Measurements from ENCODE around the gene NOS1. TPM values are rescaled to one million over a fixed set of nuclear protein-coding genes. Genes with fewer than 3 reads are reported as not detected.

NOS1 gene
- total RNA-seq, 2 experiments from 2014 or later = not detected

- no peak overlapping the region for H3K27ac ChIP-seq (ENCODE audit: low read depth, low read length, poor library complexity, severe bottlenecking)
Observed at GRCh38 chr12:117178745-117179144, 182.7 kb downstream of the NOS1 start.

GRCh38 chr12:117178301-117178700 lies 183.1 kb downstream of the NOS1 start:
- H3K4me3 ChIP-seq (ENCODE audit: low read depth, low read length, poor library complexity, severe bottlenecking) = no peak overlapping the region
- no peak overlapping the region for H3K27ac ChIP-seq (ENCODE audit: low read depth, low read length, poor library complexity, severe bottlenecking)
- BruUV-seq (replicated peaks) = no TSS peak
- intact Hi-C loops (cut with micrococcal nuclease; ENCODE audit: unreplicated experiment) = no loop called here
- H3K4me1 ChIP-seq (ENCODE audit: insufficient read depth, low read length, poor library complexity, severe bottlenecking) = no peaks in the 10 kb centered on the region
- no peak overlapping the region for H2AFZ ChIP-seq (ENCODE audit: low read length)
- CTCF ChIA-PET (ENCODE audit: unreplicated experiment) = no interaction called here
- DNase-seq (ENCODE audit: low spot score) = no peak
- TF ChIP-seq CTCF (conservative IDR thresholded peaks at IDR 0.05; ENCODE audit: low read length) (no peak), EZH2phosphoT487 (IDR thresholded peaks at IDR 0.05; ENCODE audit: borderline replicate concordance, low read depth, low read length) (no peak)
- no peaks in the 10 kb centered on the region for H3K79me2 ChIP-seq (ENCODE audit: insufficient read depth, low read depth, low read length)
- H3K4me2 ChIP-seq (ENCODE audit: low read length) = no peak overlapping the region
- H3K36me3 ChIP-seq (ENCODE audit: insufficient read depth, low read length) = peaks cover 100% of the 10 kb centered on the region
- H3K9me2 ChIP-seq (ENCODE audit: insufficient read depth, low read length) = no peaks in the 10 kb centered on the region
- POLR2A ChIA-PET = no interaction called here
- H3K9me3 ChIP-seq (ENCODE audit: low read length) = peaks cover 15% of the 10 kb centered on the region; the same call in 1 of the 2 replicates
- no peaks in the 10 kb centered on the region for H4K20me1 ChIP-seq (ENCODE audit: insufficient read depth, low read length)

More at GRCh38 chr12:117178745-117179144, 182.7 kb downstream of the NOS1 start:
- TF ChIP-seq EZH2phosphoT487 (IDR thresholded peaks at IDR 0.05; ENCODE audit: borderline replicate concordance, low read depth, low read length) (no peak), CTCF (conservative IDR thresholded peaks at IDR 0.05; ENCODE audit: low read length) (no peak)
- no peaks in the 10 kb centered on the region for H3K9me2 ChIP-seq (ENCODE audit: insufficient read depth, low read length)
- DNase-seq (ENCODE audit: low spot score) = no peak
- H4K20me1 ChIP-seq (ENCODE audit: insufficient read depth, low read length) = no peaks in the 10 kb centered on the region
- no peak overlapping the region for H3K4me2 ChIP-seq (ENCODE audit: low read length)
- BruUV-seq (replicated peaks) = no TSS peak
- H3K4me3 ChIP-seq (ENCODE audit: low read depth, low read length, poor library complexity, severe bottlenecking) = no peak overlapping the region
- ChIA-PET POLR2A (no interaction called here), CTCF (ENCODE audit: unreplicated experiment) (no interaction called here)
- H3K4me1 ChIP-seq (ENCODE audit: insufficient read depth, low read length, poor library complexity, severe bottlenecking) = no peaks in the 10 kb centered on the region
- H3K9me3 ChIP-seq (ENCODE audit: low read length) = peaks cover 15% of the 10 kb centered on the region; the same call in 1 of the 2 replicates
- peaks cover 100% of the 10 kb centered on the region for H3K36me3 ChIP-seq (ENCODE audit: insufficient read depth, low read length)
- no peak overlapping the region for H2AFZ ChIP-seq (ENCODE audit: low read length)
- 0 out of 2 replicates have a peak, but pooled peaks cover 2% of the 10 kb centered on the region for H3K79me2 ChIP-seq (ENCODE audit: insufficient read depth, low read depth, low read length)
- intact Hi-C loops (cut with micrococcal nuclease; ENCODE audit: unreplicated experiment) = no loop called here

GRCh38 chr12:117172168-117172567 lies 189.3 kb downstream of the NOS1 start:
- Histone ChIP-seq H3K79me2 (ENCODE audit: insufficient read depth, low read depth, low read length) (no peaks in the 10 kb centered on the region), H3K4me1 (ENCODE audit: insufficient read depth, low read length, poor library complexity, severe bottlenecking) (no peaks in the 10 kb centered on the region), H2AFZ (ENCODE audit: low read length) (no peak overlapping the region), H3K27ac (ENCODE audit: low read depth, low read length, poor library complexity, severe bottlenecking) (no peak overlapping the region), H3K4me3 (ENCODE audit: low read depth, low read length, poor library complexity, severe bottlenecking) (no peak overlapping the region), H3K4me2 (ENCODE audit: low read length) (no peak overlapping the region), H3K36me3 (ENCODE audit: insufficient read depth, low read length) (peaks cover 98% of the 10 kb centered on the region), H4K20me1 (ENCODE audit: insufficient read depth, low read length) (no peaks in the 10 kb centered on the region), H3K9me2 (ENCODE audit: insufficient read depth, low read length) (no peaks in the 10 kb centered on the region), H3K9me3 (ENCODE audit: low read length) (no peaks in the 10 kb centered on the region)
- DNase-seq (ENCODE audit: low spot score) = no peak
- ChIA-PET CTCF (ENCODE audit: unreplicated experiment) (no interaction called here), POLR2A (no interaction called here)
- intact Hi-C loops (cut with micrococcal nuclease; ENCODE audit: unreplicated experiment) = no loop called here
- BruUV-seq (replicated peaks) = no TSS peak
- no peak for TF ChIP-seq CTCF (conservative IDR thresholded peaks at IDR 0.05; ENCODE audit: low read length)
- TF ChIP-seq EZH2phosphoT487 (IDR thresholded peaks at IDR 0.05; ENCODE audit: borderline replicate concordance, low read depth, low read length) = no peak
